ENCODE measurements around the gene ADGRD1. TPM values are rescaled to one million over a fixed set of nuclear protein-coding genes. Genes with fewer than 3 reads are reported as not detected.

The ADGRD1 gene
- total and polyA plus RNA-seq, 2 of the 8 experiments (the other 6 are each of a cell fraction or from before 2014, with no cell fraction given): 0.36 to 0.48 TPM

DNA sequence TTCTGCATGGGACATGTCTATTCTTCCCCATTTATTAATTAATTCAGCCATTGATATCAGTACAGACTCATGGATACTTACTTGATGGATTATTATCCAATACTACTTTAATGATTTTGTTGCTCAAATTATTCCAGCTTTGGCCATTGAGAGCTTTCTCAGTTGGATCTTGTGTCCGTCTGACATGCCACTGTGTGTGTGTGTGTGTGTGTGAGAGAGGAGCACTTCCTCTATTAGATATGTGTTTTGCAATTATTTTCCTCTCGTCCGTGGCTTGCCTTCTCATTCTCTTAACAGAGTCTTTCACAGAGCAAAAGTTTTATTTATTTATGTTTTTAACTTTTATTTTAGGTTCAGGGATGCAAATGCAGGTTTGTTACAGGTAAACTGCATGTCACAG lies 194.2 kb downstream of the ADGRD1 start:
- ChIA-PET CTCF (ENCODE audit: partially characterized antibody) (interaction anchor here (0.9 to 1.9 kb wide), 3 partner anchors 12 to 32 kb away, joined by 3 to 9 read pairs (median 6); no protein-coding TSS in a partner anchor), POLR2A (ENCODE audit: partially characterized antibody) (no interaction called here)
- Histone ChIP-seq H4K91ac (replicated peaks; ENCODE audit: insufficient read length, low read length) (no peak overlapping the region), H2BK15ac (ENCODE audit: low read length) (no peak overlapping the region), H3K9me3 (ENCODE audit: insufficient read depth in 2 of 2, low read depth in 1 of 2, low read length in 1 of 2) (no peaks in the 10 kb centered on the region), H3K27me3 (replicated peaks in 1 of 4; ENCODE audit: control insufficient read depth in 3 of 4, extremely low read depth in 1 of 4, insufficient read depth in 3 of 4, low read length in 3 of 4) (no peaks in the 10 kb centered on the region), H2BK120ac (replicated peaks; ENCODE audit: low read depth, low read length) (no peak overlapping the region), H4K8ac (ENCODE audit: extremely low read depth, insufficient read depth, low read length) (no peak overlapping the region), H3K4me2 (ENCODE audit: insufficient read depth in 1 of 2, low read depth in 2 of 2, low read length in 2 of 2) (no peak overlapping the region), H3K23me2 (ENCODE audit: low read depth, low read length) (0 out of 2 replicates have a peak, but pooled peaks cover 2% of the 10 kb centered on the region), H2BK12ac (ENCODE audit: low read depth, low read length) (no peak overlapping the region), H2AFZ (ENCODE audit: low read length) (no peak overlapping the region), H3K4me1 (replicated peaks in 1 of 4; ENCODE audit: control insufficient read depth in 3 of 4, insufficient read depth in 4 of 4, low read length in 3 of 4) (no peaks in the 10 kb centered on the region), H3K23ac (ENCODE audit: insufficient read length) (no peak overlapping the region), H3K18ac (ENCODE audit: extremely low read depth, low read length) (no peak overlapping the region), H3K27ac (ENCODE audit: low read depth, low read length) (no peak overlapping the region), H2AK5ac (ENCODE audit: low read depth, low read length) (no peak overlapping the region), H3K79me1 (ENCODE audit: low read depth, low read length) (no peaks in the 10 kb centered on the region), H4K5ac (ENCODE audit: insufficient read length, low read depth, low read length) (no peak overlapping the region), H3K79me2 (ENCODE audit: control insufficient read depth in 1 of 2, insufficient read depth in 2 of 2, low read length in 2 of 2) (no peaks in the 10 kb centered on the region), H3K56ac (replicated peaks; ENCODE audit: insufficient read length, low read depth, low read length) (no peak overlapping the region), H3K14ac (ENCODE audit: insufficient read length) (no peak overlapping the region), H3K9ac (replicated peaks in 1 of 4; ENCODE audit: extremely low read depth in 1 of 4, low read depth in 3 of 4, low read length in 3 of 4) (no peak overlapping the region), H3K36me3 (ENCODE audit: control insufficient read depth in 2 of 4, insufficient read depth in 4 of 4, low read length in 3 of 4) (no peaks in the 10 kb centered on the region), H3K4me3 (ENCODE audit: extremely low read depth in 1 of 4, insufficient read depth in 2 of 4, low read depth in 3 of 4, low read length in 4 of 4) (no peak overlapping the region), H2BK20ac (ENCODE audit: low read length) (no peak overlapping the region), H3K4ac (replicated peaks; ENCODE audit: insufficient read length, low read depth, low read length) (no peak overlapping the region), H4K20me1 (replicated peaks in 1 of 2; ENCODE audit: control insufficient read depth in 1 of 2, insufficient read depth in 2 of 2, low read length in 2 of 2) (no peaks in the 10 kb centered on the region), H2BK5ac (ENCODE audit: low read depth, low read length) (no peak overlapping the region)
- no peak for DNase-seq (ENCODE audit: low read depth in 1 of 2, low spot score in 2 of 2)
- FAIRE-seq: no peak
- 85% methylated on average over 3 of the region's 3 CpGs; no CpG with 5 or more reads in 1 of the 2 experiments for WGBS, 2 experiments (ENCODE audit: extremely low coverage in 1 of 2, insufficient coverage in 1 of 2, insufficient read length in 1 of 2, insufficient replicate concordance in 2 of 2, low coverage in 1 of 2, low lambda C conversion rate in 2 of 2, missing lambda C conversion rate in 1 of 2)
- TF ChIP-seq ZNF274 (IDR thresholded peaks at IDR 0.05; ENCODE audit: borderline replicate concordance, extremely low read depth, low read length) (no peak), EGR1 (IDR thresholded peaks at IDR 0.05; ENCODE audit: borderline replicate concordance, low read depth, low read length) (no peak), MAFK (IDR thresholded peaks at IDR 0.05; ENCODE audit: low read depth, low read length) (no peak), GABPA (IDR thresholded peaks at IDR 0.05; ENCODE audit: borderline replicate concordance, insufficient read depth, low read length) (no peak), NANOG (IDR thresholded peaks at IDR 0.05; ENCODE audit: insufficient read depth, low read depth, low read length, poor library complexity, severe bottlenecking) (no peak)
- TF ChIP-seq, protein P1, sequence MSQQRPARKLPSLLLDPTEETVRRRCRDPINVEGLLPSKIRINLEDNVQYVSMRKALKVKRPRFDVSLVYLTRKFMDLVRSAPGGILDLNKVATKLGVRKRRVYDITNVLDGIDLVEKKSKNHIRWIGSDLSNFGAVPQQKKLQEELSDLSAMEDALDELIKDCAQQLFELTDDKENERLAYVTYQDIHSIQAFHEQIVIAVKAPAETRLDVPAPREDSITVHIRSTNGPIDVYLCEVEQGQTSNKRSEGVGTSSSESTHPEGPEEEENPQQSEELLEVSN (IDR thresholded peaks at IDR 0.05): no peak

All from H1 (cell line).